COLO668 (cell line): ENCODE data around the gene THUMPD1.
"Not testable (repeated sequence)": the region's sequence is repeated elsewhere in the genome, so short reads cannot be mapped to it uniquely, and the experiment has no call there.

Experiments used
- DNase-seq: peaks from one replicate; lab custom pipeline; 2025; ENCODE audit not compliant: unreplicated experiment; lab: John Stamatoyannopoulos, UW

The THUMPD1 gene, protein sequence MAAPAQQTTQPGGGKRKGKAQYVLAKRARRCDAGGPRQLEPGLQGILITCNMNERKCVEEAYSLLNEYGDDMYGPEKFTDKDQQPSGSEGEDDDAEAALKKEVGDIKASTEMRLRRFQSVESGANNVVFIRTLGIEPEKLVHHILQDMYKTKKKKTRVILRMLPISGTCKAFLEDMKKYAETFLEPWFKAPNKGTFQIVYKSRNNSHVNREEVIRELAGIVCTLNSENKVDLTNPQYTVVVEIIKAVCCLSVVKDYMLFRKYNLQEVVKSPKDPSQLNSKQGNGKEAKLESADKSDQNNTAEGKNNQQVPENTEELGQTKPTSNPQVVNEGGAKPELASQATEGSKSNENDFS

DNA sequence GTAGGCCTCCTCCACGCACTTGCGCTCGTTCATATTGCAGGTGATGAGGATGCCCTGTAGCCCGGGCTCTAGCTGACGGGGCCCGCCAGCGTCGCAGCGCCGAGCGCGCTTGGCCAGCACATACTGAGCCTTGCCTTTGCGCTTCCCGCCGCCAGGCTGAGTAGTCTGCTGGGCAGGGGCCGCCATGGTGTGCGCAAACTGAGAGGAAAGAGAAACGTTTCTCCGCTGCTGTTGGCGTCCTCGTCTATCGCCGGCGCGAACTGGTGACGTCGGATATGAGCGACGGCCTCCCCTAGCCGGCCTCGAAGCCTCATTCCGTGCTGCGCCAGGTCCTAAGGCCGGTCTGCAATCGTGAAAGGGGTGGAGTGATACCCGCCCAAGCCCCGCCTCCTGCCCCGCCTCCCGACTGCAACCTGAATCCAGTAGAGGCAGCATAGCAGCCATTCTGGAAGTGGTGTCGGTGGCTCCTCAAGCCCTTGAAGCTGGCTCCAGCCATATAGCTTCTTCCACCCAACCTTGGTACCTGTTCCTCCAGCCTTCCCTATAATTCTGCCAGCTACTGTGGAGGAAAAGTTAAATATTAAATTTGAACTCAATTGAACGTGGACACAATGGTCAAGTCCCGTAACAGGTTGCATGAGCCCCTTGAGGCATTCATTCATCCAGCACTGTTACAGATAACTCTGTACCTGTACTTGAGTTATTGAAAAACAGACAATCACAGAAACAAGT lies at the start of gene THUMPD1:
Gene THUMPD1 (minus strand): TSS at position 265 of the 732 bp plus-strand sequence. CDS start 79 bp downstream, at position 186.
- peak; percentile 96 for DNase-seq

DNA sequence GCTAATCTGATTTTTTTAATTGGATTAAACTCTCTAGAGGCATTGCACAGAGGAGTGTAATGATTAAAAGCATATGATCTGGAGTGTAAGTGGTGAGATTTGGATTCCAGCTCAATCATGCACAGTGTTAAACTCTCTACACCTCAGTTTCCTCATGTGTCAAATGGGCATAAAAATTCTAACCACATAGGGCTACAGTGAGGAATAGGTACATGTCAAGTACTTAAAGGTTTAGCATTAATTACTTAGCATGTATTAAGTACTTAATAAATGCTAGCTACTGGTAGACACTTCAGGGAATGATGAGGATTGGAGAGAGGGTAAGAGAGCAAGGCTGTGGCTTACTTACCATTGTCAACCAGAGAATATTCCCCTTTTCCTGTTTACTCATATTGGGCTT lies 47.5 kb upstream of the THUMPD1 start:
- DNase-seq: no peak

DNA sequence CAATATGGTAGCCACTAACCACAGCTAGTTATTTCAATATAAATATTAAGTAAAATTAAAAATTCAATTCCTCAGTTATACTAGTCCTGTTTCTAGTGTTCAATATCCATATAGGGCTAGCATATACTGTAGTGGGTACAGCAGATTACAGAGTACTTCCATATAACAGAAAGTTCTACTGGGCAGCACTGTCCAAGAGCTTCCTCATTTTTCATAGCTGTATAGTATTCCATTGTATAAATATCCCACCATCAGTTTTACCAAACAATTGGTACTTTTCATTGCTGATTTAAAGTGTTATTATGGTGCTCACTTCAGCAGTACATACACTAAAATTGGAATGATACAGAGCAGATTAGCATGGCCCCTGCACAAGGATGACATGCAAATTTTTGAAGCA lies 42.6 kb upstream of the THUMPD1 start:
- no peak for DNase-seq

DNA sequence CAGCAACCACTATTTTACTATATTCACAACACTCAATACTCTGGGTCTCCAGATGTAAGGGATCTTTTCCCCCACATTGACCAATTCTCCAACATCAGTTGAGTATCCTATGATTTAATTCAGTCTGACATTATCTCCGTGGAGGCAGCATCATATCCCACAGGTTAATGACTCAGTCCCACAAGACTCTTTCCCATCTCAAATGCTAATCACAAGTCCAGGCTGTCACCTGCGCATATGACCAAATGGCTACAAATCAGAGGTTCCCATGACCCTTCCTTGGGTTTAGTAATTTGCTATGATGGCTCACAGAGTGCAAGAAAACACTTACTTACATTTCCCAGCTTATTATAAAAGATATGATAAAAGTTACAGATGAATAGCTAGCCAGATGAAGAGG lies 40.9 kb upstream of the THUMPD1 start:
- no peak for DNase-seq

DNA sequence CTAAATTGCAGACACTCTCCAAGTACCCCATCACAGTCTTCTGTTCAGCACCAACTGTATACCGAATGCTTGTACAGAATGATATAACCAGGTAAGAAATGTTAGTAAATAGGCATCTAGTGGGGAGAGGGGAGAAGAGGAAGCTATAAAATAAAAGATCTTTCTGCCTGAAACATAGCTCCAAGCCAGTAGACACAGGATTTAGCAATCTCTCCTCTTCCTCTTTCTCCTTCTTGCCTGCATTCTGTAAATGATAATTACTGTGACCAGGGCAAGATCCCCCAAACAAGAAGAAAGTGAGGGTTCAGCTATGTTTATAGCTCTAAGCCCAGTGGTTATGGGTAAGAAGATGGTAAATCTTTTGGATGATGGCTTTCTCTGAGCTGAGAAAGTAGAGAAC lies 40.1 kb upstream of the THUMPD1 start:
- DNase-seq: no peak

DNA sequence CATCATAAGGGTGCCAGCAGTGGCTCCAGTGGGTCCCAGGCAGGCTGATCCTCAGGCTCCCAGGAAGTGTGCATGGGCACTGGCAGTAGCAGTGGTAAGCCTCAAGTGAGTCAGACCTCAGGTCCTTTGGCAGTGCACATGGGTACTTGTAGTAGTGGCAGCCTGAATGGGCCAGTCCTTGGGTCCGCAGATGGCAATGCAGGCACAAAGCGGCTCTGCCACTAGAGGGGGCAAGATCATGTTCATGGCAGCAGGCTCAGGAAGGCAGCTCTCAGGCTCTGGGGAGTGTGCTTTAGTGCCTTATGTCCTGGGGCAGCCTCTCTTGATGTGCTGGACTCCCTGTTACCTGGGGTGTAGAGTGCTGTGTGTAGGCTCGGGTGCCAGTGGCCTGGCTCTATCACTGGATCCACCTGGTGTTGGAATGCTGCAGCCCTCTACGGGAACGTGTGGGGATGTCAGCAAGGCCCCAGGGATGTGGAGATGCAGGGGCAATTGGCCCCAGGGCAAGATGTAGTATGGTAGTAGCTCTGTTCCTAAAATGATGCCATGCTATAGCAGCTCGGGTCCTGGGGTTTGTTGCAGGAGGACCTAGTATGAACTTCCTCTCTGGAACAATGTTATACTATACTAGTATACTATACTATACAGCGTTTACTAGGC lies 33.2 kb upstream of the THUMPD1 start:
- peak; percentile 59 for DNase-seq

DNA sequence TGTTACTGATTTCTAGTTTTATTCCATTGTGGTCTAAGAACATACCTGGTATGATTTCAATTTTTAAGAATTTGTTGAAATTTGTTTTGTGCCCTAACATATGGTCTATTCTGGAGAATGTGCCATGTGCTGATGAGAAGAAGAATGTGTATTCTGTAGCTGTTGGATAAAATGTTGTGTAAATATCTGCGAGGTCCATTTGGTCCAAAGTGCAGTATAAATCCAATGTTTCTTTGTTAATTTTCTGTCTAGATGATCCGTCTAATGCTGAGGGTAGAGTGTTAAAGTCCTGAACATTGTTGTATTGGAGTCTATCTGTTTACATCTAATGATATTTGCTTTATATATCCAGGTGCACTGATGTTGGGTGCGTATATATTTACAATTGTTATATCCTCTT lies 32.1 kb upstream of the THUMPD1 start:
- DNase-seq: no peak

DNA sequence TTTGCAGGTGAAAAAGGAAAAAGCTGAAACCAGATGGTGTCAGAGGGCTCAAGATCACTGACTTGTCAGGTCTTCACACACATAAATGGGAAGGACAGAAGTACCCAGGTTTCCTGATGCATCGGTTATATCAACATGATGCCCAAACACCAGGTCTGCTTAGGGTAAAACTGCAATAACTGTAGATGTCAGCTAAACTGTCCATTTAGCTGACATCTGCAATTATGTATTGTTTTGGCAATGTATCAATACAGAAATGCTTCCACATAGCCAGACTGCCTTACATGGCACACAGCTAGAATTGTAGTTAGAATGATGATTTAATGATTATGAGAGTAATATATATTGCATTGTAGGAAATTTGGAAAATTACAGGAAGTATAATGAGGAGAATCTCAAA lies 27.2 kb upstream of the THUMPD1 start:
- no peak for DNase-seq

DNA sequence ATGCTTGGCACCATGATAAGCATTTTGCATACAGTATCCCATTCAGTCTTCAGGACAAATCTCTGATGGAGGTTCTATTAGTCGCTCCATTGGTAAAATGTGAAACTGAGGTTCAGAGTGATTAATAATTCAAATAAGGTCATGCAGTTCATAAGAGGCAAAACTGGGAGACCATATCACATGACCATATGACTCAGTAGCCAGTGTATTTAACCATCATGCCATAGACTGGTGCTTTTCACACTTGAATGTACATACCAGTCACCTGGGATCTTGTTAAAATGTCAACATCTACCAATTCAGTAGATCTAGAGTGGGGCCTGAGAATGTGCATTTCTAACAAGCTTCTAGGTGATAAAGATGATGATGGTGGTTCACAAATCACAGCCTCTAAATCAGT lies 26.5 kb upstream of the THUMPD1 start:
- DNase-seq: no peak

DNA sequence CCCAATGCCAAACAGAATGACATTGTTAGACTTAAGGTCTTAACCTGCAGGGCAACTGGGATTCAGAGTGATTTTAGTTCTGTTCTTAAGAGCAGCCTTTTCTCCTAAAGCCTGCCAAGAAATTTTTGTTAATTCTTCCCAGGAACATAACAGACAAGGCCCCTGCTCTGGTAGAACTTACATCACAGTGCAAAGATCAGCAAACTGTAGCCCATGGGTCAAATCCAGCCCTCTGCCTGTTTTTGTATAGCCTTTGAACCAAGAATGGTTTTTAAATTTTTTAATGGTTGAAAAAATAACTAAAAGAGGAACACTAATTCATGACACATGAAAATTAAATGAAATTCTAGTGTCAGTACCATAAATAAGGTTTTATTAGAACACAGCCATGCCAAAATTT lies 26.0 kb upstream of the THUMPD1 start:
- DNase-seq: no peak

DNA sequence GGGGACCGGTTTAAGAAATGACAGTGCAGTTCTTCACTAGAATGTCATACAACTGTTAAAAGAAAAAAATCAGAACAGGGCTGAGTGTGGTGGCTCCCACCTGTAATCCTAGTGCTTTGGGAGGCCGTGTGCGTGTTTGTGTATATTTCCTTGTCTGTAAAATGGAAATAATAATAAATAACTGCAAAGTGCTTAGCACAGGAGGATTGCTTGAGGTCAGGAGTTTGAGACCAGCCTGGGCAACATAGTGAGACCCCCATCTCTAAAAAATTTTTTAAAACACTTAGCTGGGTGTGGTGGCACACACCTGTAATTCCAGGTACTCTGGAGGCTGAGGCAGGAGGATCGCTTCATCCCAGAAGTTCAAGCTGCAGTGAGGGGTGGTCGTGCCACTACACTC lies 24.7 kb upstream of the THUMPD1 start:
- no peak for DNase-seq

DNA sequence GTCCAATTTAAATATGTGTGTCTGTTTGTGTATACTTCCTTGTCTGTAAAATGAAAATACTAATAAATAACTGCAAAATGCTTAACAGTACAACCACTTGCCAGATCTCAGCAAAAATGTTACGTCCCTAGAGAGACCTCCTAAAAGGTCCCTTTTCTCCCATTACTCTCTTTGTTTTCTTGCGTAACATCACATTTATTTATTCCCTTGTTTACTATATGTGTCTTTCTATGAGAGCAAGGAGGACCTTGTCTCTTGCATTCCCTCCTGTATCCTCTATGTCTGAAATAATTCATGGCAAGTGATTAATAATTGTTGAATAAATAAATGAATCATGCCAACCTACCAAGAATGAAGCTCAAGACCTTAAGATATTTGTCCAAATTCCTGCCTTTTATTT lies 24.1 kb upstream of the THUMPD1 start:
- DNase-seq: no peak

DNA sequence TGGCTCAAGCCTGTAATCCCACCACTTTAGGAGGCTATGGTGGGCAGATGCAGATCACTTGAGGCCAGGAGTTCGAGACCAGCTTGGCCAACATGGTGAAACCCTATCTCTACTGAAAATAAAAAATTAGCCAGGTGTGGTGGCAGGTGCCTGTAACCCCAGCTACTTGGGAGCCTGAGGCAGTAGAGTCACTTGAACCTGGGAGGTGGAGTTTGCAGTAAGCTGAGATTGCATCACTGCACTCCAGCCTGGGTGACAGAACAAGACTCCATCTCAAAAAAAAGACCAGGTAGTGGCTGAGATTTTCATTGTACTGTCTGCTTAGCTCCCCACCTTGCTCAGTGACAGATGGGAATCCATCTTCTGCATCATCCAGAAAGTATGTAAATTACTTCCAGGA lies 22.8 kb upstream of the THUMPD1 start:
- DNase-seq: not testable (repeated sequence)

DNA sequence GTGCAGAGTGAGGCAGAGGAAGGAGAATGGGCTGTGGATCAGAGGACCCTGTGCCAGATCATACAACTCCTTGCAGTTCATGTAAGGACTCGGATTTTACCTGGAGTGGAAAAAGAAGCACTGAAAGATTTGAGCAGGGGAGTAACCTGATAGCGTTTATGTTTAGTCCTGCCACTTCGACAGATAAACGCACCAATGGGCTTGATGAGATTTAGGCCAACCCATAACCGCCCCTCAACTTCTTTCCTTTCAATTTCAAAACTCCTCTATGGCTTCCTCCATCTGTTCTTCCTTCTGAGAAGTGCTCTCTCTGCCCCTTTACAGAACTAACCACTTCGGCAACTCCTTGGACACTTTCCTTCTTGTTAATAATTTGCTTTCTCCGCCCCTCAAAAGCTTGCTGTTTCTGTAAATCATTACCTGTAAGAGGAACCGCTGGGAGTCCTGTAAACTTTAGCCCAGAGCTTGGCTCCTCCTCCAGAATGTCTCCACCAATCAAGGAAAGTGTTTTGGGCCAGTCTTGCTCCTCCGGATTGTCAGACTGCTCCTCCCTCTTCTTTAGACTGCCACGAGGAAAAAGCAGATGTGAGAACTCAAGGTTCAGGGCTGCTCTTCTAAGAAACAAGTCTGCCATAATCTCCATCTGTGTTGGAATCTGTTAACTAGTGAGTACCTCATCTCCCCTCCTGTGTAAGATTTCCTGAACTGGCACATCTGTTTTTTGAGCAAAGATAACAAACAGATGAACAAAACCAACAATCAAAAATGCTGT lies 22.0 kb upstream of the THUMPD1 start, which contains the start of gene ACSM3:
Gene ACSM3 (plus strand): TSS at position 554 of the 772 bp plus-strand sequence. CDS start 6,021 bp downstream, outside the sequence.
- no peak for DNase-seq

DNA sequence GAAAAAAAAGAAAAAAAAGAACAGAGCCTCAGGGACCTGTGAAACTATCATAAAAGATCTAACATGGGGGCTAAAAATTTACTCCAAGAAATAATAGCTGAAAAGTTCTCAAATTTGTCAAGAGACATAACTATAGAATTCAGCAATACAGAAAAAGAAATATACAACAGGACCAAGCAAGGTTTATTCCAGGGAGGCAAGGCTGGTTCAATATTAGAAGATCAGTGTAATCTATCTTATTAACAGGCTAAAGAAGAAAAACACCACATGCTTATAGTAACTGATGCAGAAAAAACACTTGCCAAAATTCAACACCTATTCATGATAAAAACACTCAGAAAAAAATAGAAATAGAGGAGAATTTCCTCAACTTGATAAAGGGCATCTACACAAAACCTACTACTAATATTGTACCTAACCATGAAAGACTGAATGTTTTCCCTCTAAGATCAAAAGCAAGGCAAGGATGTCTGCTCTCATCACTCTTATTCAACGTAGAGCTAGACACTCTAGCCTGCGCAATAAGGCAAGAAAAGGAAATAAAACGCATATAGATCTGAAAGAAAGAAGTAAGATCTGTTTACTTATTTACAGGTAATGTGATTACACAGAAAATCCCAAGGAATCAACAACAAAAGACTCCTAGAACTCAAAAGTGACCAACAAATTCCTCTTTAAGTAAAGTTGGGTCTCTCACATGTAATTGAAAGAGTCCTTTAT lies 20.9 kb upstream of the THUMPD1 start:
- DNase-seq: no peak

DNA sequence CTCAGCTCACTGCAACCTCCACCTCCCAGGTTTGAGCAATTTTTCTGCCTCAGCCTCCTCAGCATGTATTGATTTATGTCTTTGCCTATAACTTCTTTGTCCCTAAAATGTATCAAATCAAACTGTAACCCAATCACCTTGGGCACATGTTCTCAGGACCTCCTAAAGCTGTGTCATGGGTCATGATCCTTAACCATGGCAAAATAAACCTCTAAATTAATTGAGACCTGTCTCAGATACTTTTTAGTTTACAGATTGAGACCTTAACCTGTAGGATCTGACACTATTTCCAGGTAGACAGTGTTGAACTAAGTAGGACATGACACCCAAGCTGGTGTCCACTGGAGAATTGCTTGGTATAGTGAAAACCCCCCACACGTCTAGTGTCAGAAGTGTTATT lies 19.6 kb upstream of the THUMPD1 start:
- no peak for DNase-seq

DNA sequence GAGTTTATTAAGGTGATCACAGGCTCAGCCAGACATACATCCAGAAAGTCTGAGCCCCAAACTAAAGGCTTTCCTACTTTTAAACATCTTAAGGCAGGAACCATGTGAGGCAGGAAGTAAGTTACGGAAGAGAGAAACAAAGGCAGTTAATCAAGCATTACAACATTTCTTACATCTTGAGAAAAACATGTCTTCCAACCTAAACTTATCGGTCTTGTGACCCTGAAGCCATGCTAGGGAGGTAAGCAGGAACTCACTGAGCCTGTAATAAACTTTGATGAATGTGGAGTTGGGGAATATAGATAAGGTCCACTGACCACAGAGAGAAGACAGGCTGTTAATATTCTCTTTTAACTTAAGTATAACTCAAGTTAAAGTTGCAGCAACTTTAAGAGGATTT lies 18.7 kb upstream of the THUMPD1 start:
- no peak for DNase-seq

DNA sequence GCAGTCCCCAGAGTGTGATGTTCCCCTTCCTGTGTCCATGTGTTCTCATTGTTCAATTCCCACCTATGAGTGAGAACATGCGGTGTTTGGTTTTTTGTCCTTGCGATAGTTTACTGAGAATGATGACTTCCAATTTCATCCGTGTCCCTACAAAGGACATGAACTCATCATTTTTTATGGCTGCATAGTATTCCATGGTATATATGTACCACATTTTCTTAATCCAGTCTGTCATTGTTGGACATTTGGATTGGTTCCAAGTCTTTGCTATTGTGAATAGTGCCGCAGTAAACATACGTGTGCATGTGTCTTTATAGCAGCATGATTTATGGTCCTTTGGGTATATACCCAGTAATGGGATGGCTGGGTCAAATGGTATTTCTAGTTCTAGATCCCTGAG lies 14.2 kb upstream of the THUMPD1 start:
- DNase-seq: not testable (repeated sequence)

DNA sequence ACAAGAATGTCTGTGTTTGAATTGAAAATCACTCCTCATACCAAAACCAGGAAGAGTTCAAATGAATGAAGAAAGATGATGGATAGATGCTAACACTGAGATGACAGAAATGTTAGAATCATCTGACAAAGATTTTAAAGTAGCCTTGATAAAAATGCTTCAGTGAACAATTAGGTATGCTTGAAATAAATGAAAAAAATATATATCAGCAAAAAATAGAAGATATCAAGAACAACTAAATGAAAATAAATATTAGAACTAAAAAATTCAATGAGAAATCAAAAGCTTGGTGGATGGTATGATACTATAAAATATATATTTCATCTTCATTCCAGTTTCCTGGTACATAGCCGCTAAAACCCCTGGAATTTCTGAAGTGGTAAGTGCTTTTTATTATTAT lies 13.6 kb upstream of the THUMPD1 start:
- DNase-seq: no peak

DNA sequence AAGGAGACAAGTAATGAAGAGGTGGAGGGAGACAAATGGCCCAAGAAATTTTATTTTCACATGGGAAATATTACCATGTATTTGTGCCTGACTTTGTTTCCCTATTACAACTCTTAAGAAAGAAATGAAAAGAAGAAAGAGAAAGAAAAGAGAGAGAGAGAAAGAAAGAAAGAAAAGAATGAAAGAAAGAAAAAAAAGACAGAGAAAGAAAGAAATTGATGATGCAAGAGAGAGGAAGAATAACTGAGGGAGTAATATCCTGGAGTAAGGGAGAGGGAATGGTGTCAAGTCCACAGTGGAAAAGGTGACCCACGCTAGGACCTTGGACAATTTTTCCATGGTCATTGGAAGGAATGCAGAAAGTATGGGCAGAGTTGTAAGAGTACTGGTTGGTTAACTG lies 12.1 kb upstream of the THUMPD1 start:
- DNase-seq: no peak

DNA sequence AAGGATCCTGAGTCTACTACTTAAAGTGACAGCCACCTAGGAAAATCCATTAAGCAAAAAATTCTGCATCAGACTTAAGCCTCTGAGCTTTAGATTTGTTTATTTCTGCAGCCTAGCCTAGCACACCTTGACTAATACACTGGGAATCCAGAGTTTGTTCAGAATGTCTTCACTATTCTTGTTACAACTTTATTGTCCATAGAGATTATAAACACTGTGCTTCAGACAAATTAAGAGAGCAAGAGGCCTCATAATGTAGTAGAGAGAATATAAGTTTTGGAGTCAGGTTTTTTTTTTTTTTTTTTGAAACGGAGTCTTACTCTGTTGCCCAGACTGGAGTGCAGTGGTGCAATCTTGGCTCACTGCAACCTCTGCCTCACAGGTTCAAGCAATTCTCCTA lies 8.9 kb upstream of the THUMPD1 start:
- no peak for DNase-seq
